HG03175 (cell line): ENCODE results near the gene ECM2.
"Not testable (repeated sequence)": the region's sequence is repeated elsewhere in the genome, so short reads cannot be mapped to it uniquely, and the experiment has no call there.

Source experiments
- ATAC-seq: cut with Tn5 transposase; IDR thresholded peaks from one replicate; pipeline ENCODE4 v1.9.1; 2021; ENCODE audit warnings: mild to moderate bottlenecking, moderate library complexity; ENCODE audit not compliant: unreplicated experiment

The ECM2 gene

DNA sequence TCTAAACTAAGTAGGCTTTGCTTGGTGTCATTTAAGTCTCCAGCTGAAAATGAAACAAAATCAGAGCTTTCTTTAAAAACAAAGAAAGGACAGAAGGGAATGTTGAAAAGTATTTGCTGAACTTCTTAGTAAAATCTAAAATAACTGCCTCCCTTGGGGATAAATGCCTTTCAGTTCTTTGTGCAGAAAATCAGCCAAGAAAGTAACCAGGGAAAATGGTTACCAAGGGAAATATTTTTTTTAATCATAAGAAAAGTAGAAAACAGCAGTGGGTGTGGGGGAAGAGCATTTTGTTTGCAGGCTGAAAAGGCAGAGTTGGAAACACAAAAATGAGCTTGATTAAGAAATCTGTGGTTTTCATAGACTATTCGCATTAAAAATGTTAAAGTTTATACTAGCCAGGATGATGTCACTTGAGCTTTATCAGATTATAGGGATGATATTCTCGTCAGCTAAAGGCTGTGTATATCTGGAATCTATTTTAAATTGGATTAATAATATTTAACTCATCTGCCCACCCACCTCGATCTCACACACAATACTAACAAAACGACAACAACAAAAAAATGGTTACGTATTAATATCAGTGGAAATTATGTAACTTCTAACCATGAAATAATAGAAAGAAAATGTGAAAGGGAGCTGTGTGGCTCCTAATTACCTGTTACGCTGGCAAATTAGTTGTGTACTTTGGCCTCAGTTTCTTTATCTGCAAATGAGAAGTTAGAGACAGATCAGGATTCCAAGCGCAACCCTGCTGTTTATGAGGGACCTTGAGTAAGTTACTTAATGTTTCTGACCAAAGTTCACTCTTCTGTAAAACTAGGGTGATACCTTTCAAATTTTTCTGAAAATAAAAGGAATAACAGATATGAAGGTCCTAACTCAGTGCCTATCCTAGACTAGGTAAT is at the start of gene ECM2:
TSS of gene ECM2 (minus strand) at position 51 of the 911 bp plus-strand sequence. CDS start 13,124 bp downstream, outside the sequence.
- ATAC-seq, result no peak

DNA sequence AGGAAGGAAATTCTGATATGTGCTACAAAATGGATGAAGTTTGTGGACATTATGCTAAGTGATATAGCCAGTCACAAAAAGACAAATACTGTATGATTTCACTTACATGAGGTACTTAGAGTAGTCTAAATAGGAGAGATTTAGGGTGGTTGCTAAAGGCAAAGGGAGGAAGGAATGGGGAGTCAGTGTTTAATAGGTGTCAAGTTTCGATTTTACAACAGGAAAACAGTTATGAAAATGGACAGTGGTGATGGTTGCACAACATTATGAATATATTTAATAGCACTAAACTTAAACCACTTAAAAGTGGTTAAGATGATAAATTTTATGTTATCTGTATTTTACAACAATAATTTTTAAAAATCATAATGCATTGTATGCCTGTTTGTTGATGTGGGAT is 40.4 kb upstream of the ECM2 start:
- no peak for ATAC-seq

- ATAC-seq, result not testable (repeated sequence)
These were observed 37.8 kb upstream of the ECM2 start for GRCh38 chr9:92573612-92574011.

DNA sequence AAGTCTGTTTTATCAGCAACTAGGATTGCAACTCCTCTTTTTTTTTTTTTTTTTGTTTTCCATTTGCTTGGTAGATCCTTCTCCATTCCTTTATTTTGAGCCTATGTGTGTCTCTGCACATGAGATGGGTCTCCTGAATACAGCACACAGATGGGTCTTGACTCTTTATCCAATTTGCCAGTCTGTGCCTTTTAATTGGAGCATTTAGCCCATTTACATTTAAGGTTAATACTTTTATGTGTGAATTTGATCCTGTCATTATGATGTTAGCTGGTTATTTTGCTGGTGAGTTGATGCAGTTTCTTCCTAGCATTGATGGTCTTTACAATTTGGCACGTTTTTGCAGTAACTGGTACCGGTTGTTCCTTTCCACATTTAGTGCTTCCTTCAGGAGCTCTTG is 36.1 kb upstream of the ECM2 start:
- not testable (repeated sequence) for ATAC-seq

- ATAC-seq, result no peak
These were observed 29.2 kb upstream of the ECM2 start for GRCh38 chr9:92564982-92565381.

- no peak for ATAC-seq
These were observed 28.7 kb upstream of the ECM2 start for GRCh38 chr9:92564504-92564903.

DNA sequence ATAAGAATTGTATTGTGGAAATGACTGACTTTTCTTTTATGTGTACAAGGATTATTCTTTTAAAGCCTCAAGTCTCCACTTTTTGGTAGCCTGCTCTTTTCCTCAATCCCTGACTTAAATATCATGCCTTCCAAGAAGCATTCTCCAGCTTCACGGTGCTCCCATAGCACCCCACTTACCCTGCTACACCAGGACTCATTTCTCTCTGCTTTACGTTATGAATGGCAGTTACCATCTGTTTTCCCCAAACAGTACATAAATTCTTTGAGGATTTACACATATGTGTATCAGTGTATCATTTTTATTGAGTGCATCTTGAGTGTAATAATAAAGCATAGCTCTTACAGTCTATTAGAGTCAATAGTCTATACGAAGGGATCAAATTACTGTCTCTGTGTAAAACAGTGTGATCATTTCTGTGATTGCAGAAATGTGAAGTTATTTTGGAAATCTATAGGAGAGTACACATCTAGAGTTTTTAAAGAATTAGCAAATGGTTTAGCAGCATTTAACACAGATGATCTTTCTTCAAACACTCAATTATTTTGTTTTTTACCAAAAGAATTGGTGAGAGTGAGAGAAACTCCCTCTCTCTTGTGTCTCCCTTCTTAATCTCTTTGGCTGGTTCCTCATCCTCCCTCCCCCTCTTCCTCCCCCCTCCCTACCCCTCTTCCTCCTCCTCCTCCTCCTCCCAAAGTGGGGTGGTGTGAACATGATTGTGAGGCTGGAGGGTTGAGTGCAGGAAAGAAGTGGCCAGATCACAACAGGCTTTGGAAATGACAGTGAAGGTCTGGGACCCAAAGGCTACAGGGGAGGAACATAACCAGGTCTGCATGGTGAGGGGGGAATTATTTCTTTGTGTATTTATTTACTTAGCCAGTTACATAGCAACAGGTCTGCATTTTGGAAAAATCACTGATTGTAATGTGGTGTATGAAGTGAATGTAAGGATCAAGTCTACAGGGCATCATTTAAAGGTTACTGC is 27.6 kb upstream of the ECM2 start:
- ATAC-seq, result no peak

DNA sequence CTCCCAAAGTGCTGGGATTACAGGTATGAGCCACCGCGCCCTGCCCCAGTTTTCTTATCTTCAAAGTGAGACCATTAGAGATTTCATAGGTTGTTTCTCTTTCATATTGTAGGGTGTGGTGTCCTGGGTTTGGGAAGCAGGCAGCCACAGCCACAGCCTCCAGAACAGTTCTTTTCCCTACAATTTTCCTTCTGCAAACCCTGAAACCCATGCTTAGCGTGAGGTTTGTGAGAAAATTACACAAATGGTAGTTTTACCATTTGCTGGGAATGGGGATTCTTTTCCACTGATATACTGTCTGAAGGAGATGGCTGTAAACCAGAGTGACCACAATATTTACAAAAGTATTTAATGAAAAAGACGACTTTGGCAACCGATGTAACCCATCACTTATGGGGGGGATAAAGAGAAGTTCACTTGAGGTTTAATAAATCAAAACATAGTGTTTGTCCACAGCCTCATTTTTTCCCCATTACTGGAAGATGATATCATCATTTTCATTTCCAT is 26.7 kb upstream of the ECM2 start:
- ATAC-seq, result no peak

GRCh38 chr9:92561374-92562330 is 25.9 kb upstream of the ECM2 start:
- ATAC-seq, result no peak

- ATAC-seq, result no peak
These were observed 23.0 kb upstream of the ECM2 start for GRCh38 chr9:92558612-92559374.

DNA sequence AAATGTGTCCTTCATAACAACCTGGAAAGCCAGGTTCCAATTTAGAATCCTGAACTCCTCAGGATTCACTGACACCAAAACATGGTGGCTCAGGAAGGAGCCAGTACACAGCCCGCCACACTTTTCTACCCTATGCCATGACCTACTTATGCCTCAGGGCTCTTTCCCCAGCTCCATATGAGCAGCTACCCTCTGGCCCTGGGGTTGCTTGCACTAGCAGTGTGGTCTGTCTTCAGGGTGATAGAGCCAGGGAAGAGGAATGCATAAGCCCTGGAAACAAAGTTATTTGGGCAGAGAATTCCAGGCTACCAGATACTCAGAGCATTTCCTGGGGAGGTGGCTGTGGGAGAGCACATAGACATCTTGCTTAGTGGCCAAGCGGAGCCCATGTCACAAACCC is 15.0 kb upstream of the ECM2 start:
- ATAC-seq, result no peak

GRCh38 chr9:92547356-92547755 is 11.6 kb upstream of the ECM2 start:
- no peak for ATAC-seq

- ATAC-seq, result no peak
These were observed 9.3 kb upstream of the ECM2 start for GRCh38 chr9:92545002-92545510.

GRCh38 chr9:92543972-92544371 is 8.2 kb upstream of the ECM2 start:
- no peak for ATAC-seq

DNA sequence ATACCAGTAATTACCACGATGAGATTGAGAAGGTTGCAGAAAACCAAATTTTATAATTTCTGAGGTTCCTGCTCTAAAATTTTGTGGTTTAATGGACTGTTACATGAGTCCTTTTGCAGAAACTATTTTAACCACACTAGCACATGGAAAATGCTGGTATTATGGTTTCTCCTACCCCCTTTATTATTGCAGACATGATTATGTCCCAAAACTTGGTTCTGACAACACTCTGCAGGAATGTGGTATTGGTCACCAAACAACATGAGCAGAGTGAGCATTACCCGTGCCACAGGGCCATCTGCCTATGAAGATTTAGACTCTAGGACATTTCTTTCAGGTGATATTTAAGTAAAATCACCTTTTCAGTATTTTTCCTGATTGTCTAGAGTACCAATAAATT is 2.8 kb upstream of the ECM2 start:
- ATAC-seq, result no peak

DNA sequence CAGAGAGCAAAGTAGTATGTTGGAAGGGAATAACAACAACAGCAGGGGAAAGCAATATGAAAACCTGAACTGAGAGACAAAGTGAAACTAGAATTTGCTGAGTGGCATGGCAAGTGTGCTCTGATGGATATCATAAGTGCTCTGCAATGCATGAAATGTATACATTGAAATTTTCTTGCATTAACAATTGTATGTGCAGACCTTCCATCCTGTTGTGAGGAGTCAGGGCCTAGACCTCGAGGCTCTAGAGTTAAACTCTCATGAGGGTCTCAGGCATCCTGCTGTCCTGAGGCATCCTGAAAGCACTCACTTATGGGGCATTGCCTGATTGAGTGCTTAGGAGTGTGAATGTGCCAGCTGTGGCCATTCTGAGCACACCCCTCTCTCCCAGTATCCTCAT is 1.1 kb downstream of the ECM2 start:
- peak; percentile 56 for ATAC-seq

GRCh38 chr9:92534204-92534603 is 1.6 kb downstream of the ECM2 start:
- ATAC-seq, result no peak

DNA sequence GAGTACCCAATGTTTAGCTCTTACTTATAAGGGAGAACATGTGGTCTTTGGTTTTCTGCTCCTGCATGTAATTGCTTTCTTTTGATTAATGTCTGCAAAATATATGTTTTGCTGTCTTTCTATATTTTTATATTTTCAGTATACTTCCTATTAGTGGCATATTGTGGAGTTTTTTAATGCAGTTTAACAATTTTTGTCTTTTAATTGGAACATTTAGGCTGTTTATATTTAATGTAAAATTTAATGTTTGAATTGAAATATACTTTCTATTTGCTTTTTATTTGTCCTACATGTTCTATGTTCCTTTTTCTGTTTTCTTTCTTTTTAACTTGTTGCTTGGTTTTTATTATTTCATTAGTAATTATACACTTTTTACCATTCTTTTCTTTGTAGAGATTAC is 4.9 kb downstream of the ECM2 start:
- ATAC-seq, result no peak

GRCh38 chr9:92529124-92529523 is 6.7 kb downstream of the ECM2 start:
- no peak for ATAC-seq
